Measurements from ENCODE around the gene TMA7. TPM values are rescaled to one million over a fixed set of nuclear protein-coding genes. Genes with fewer than 3 reads are reported as not detected.
A peak's percentile ranks its signal among the peaks of the same experiment; 100 is the strongest.

TMA7 gene
- total RNA-seq, 1 experiment from 2014 or later: 152 TPM

DNA sequence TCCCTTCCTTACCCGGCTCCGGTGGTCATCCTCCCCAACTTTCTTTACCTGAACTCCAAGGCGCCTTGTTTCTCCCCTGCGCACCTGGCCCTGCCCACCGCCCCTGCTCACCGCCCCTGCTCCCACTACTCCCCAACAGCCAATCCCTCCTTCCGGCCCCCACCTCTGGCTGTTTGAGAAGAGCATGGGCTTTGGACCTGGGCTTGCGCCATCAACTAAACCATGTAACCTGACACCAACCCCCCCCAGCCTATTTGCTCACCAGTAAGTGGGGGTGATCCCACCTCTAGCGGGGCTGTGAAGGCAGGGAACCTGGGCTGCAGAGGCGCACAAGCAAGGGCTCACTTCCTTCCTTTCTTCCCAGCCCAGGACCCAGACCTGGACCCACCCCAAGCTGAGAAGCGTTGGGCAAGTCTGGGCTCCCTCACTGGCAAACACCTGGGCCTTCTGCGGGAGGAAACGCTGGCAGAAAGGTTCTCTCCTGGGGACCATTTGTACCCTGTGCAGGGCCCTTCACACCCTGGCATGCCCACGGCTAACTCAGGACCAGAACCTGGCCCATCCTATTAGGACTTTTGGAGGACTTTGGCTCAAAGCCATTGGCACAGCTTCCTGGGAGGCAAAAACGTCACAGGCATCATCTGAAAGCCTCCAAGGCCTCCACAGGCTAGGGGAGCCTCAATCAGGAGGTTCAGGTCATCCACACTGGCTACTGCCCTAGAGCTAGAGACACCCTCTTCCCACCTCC, 9.9 kb upstream of the TMA7 start, which contains the start of gene PLXNB1:
Gene PLXNB1, minus strand, starts transcription at position 127 of the 748 bp plus-strand sequence. CDS start 5,475 bp downstream, outside the sequence.
- H3K4me3 ChIP-seq (ENCODE audit: low read depth, low read length, poor library complexity, severe bottlenecking): peak within 1 kb of the TSS; percentile 62
- ChIA-PET POLR2A (ENCODE audit: low non-redundant PET) (no interaction called here), CTCF (no interaction called here)
- no peaks in the 10 kb centered on the region for H3K36me3 ChIP-seq (ENCODE audit: insufficient read depth, low read length, poor library complexity, severe bottlenecking)
- intact Hi-C loops (cut with micrococcal nuclease; ENCODE audit: unreplicated experiment): loop anchor here (5.0 kb wide), 1 partner anchor 158 kb away; no protein-coding TSS in a partner anchor
- no peaks in the 10 kb centered on the region for H3K27me3 ChIP-seq (replicated peaks; ENCODE audit: insufficient read depth, low read depth, low read length, poor library complexity)
- H3K27ac ChIP-seq (ENCODE audit: low read depth, low read length, poor library complexity, severe bottlenecking): peak within 1 kb of the TSS; percentile 77
- H3K9me3 ChIP-seq (ENCODE audit: low read depth, low read length, poor library complexity, severe bottlenecking): no peaks in the 10 kb centered on the region
- BruUV-seq (replicated peaks): no TSS peak
- DNase-seq (ENCODE audit: low spot score): peak; percentile 40
- H3K4me1 ChIP-seq (ENCODE audit: insufficient read depth, low read length, poor library complexity, severe bottlenecking): peaks cover 7% of the 10 kb centered on the region
- TF ChIP-seq CTCF (conservative IDR thresholded peaks at IDR 0.05; ENCODE audit: low read depth, low read length): no peak
- no peak for TF ChIP-seq EZH2 (IDR thresholded peaks at IDR 0.05; ENCODE audit: borderline replicate concordance, low read depth, low read length, poor library complexity, severe bottlenecking)

DNA sequence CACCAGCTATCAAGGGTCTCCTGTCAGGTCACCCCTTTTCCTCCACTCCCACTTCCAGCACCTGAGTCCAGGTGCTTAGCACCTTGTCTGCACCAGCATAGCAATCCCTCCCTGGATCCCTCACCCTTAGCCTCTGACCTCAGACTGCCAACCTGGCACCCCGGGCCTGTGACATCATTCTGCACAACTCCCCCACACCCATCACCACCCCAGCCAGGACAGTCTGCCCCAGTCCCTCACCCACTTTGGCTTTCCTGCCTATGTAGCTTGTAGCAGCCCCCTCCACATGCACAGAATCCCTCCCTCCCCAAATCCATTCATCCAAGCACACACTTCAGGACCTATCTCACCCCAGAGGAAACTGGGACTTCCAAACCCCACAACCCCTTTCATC, 9.4 kb upstream of the TMA7 start:
- H3K27ac ChIP-seq (ENCODE audit: low read depth, low read length, poor library complexity, severe bottlenecking): no peak overlapping the region
- intact Hi-C loops (cut with micrococcal nuclease; ENCODE audit: unreplicated experiment): loop anchor here (5.0 kb wide), 1 partner anchor 158 kb away; no protein-coding TSS in a partner anchor
- BruUV-seq (replicated peaks): no TSS peak
- no peaks in the 10 kb centered on the region for H3K36me3 ChIP-seq (ENCODE audit: insufficient read depth, low read length, poor library complexity, severe bottlenecking)
- TF ChIP-seq CTCF (conservative IDR thresholded peaks at IDR 0.05; ENCODE audit: low read depth, low read length) (no peak), EZH2 (IDR thresholded peaks at IDR 0.05; ENCODE audit: borderline replicate concordance, low read depth, low read length, poor library complexity, severe bottlenecking) (no peak)
- no peak overlapping the region for H3K4me3 ChIP-seq (ENCODE audit: low read depth, low read length, poor library complexity, severe bottlenecking)
- CTCF ChIA-PET: no interaction called here
- POLR2A ChIA-PET (ENCODE audit: low non-redundant PET): no interaction called here
- DNase-seq (ENCODE audit: low spot score): no peak
- peaks cover 7% of the 10 kb centered on the region for H3K4me1 ChIP-seq (ENCODE audit: insufficient read depth, low read length, poor library complexity, severe bottlenecking)
- no peaks in the 10 kb centered on the region for H3K9me3 ChIP-seq (ENCODE audit: low read depth, low read length, poor library complexity, severe bottlenecking)
- no peaks in the 10 kb centered on the region for H3K27me3 ChIP-seq (replicated peaks; ENCODE audit: insufficient read depth, low read depth, low read length, poor library complexity)

- intact Hi-C loops (cut with micrococcal nuclease; ENCODE audit: unreplicated experiment): loop anchor here (5.0 kb wide), 1 partner anchor 159 kb away; no protein-coding TSS in a partner anchor
- POLR2A ChIA-PET (ENCODE audit: low non-redundant PET): interaction anchor here (0.6 kb wide), 1 partner anchor 191 kb away, joined by 3 read pairs; no protein-coding TSS in a partner anchor
Observed at GRCh38 chr3:48431224-48432029, 8.6 kb upstream of the TMA7 start.

More at GRCh38 chr3:48431224-48432029, 8.6 kb upstream of the TMA7 start:
- DNase-seq (ENCODE audit: low spot score): no peak
- Histone ChIP-seq H3K36me3 (ENCODE audit: insufficient read depth, low read length, poor library complexity, severe bottlenecking) (no peaks in the 10 kb centered on the region), H3K4me3 (ENCODE audit: low read depth, low read length, poor library complexity, severe bottlenecking) (no peak overlapping the region), H3K9me3 (ENCODE audit: low read depth, low read length, poor library complexity, severe bottlenecking) (no peaks in the 10 kb centered on the region), H3K4me1 (ENCODE audit: insufficient read depth, low read length, poor library complexity, severe bottlenecking) (peaks cover 7% of the 10 kb centered on the region), H3K27me3 (replicated peaks; ENCODE audit: insufficient read depth, low read depth, low read length, poor library complexity) (no peaks in the 10 kb centered on the region), H3K27ac (ENCODE audit: low read depth, low read length, poor library complexity, severe bottlenecking) (no peak overlapping the region)
- CTCF ChIA-PET: no interaction called here
- no peak for TF ChIP-seq CTCF (conservative IDR thresholded peaks at IDR 0.05; ENCODE audit: low read depth, low read length)
- no peak for TF ChIP-seq EZH2 (IDR thresholded peaks at IDR 0.05; ENCODE audit: borderline replicate concordance, low read depth, low read length, poor library complexity, severe bottlenecking)
- no TSS peak for BruUV-seq (replicated peaks)
